ENCODE measurements around the gene CDH23.

CDH23 gene

GRCh38 chr10:71474702-71475242 lies 78.1 kb downstream of the CDH23 start:
- Histone ChIP-seq H3K4me1 (ENCODE audit: insufficient read depth, poor library complexity, severe bottlenecking) (no peaks in the 10 kb centered on the region), H3K4me3 (ENCODE audit: severe bottlenecking) (no peak overlapping the region), H3K27me3 (ENCODE audit: insufficient read depth, poor library complexity, severe bottlenecking) (peaks cover 9% of the 10 kb centered on the region), H3K36me3 (ENCODE audit: low read depth) (no peaks in the 10 kb centered on the region), H3K27ac (ENCODE audit: poor library complexity, severe bottlenecking) (no peak overlapping the region), H3K9me3 (ENCODE audit: severe bottlenecking) (no peaks in the 10 kb centered on the region)
- no peak for TF ChIP-seq CTCF (IDR thresholded peaks at IDR 0.05; ENCODE audit: poor library complexity, severe bottlenecking)
- ATAC-seq (ENCODE audit: low read depth) (no peak), DNase-seq (ENCODE audit: low spot score) (no peak)

GRCh38 chr10:71475243-71475871 lies 78.6 kb downstream of the CDH23 start:
- Histone ChIP-seq H3K27me3 (ENCODE audit: insufficient read depth, poor library complexity, severe bottlenecking) (peaks cover 9% of the 10 kb centered on the region), H3K4me3 (ENCODE audit: severe bottlenecking) (no peak overlapping the region), H3K9me3 (ENCODE audit: severe bottlenecking) (no peaks in the 10 kb centered on the region), H3K4me1 (ENCODE audit: insufficient read depth, poor library complexity, severe bottlenecking) (no peaks in the 10 kb centered on the region), H3K27ac (ENCODE audit: poor library complexity, severe bottlenecking) (no peak overlapping the region), H3K36me3 (ENCODE audit: low read depth) (no peaks in the 10 kb centered on the region)
- no peak for TF ChIP-seq CTCF (IDR thresholded peaks at IDR 0.05; ENCODE audit: poor library complexity, severe bottlenecking)
- DNase-seq (ENCODE audit: low spot score) (no peak), ATAC-seq (ENCODE audit: low read depth) (no peak)

GRCh38 chr10:71476228-71477011 lies 79.7 kb downstream of the CDH23 start:
- no peak for ATAC-seq (ENCODE audit: low read depth)
- H3K4me3 ChIP-seq (ENCODE audit: severe bottlenecking), result no peak overlapping the region
- H3K27ac ChIP-seq (ENCODE audit: poor library complexity, severe bottlenecking), result no peak overlapping the region
- peaks cover 9% of the 10 kb centered on the region for H3K27me3 ChIP-seq (ENCODE audit: insufficient read depth, poor library complexity, severe bottlenecking)
- no peak for TF ChIP-seq CTCF (IDR thresholded peaks at IDR 0.05; ENCODE audit: poor library complexity, severe bottlenecking)
- H3K4me1 ChIP-seq (ENCODE audit: insufficient read depth, poor library complexity, severe bottlenecking), result no peaks in the 10 kb centered on the region
- H3K9me3 ChIP-seq (ENCODE audit: severe bottlenecking), result no peaks in the 10 kb centered on the region
- DNase-seq (ENCODE audit: low spot score), result no peak
- H3K36me3 ChIP-seq (ENCODE audit: low read depth), result no peaks in the 10 kb centered on the region

- peaks cover 9% of the 10 kb centered on the region for H3K27me3 ChIP-seq (ENCODE audit: insufficient read depth, poor library complexity, severe bottlenecking)
- no peak for TF ChIP-seq CTCF (IDR thresholded peaks at IDR 0.05; ENCODE audit: poor library complexity, severe bottlenecking)
- ATAC-seq (ENCODE audit: low read depth) (no peak), DNase-seq (ENCODE audit: low spot score) (no peak)
- H3K27ac ChIP-seq (ENCODE audit: poor library complexity, severe bottlenecking), result no peak overlapping the region
- H3K4me3 ChIP-seq (ENCODE audit: severe bottlenecking), result no peak overlapping the region
- H3K4me1 ChIP-seq (ENCODE audit: insufficient read depth, poor library complexity, severe bottlenecking), result no peaks in the 10 kb centered on the region
- no peaks in the 10 kb centered on the region for H3K9me3 ChIP-seq (ENCODE audit: severe bottlenecking)
- H3K36me3 ChIP-seq (ENCODE audit: low read depth), result no peaks in the 10 kb centered on the region
Observed at GRCh38 chr10:71478173-71478572, 81.5 kb downstream of the CDH23 start.
